CD4-positive, alpha-beta T cell treated with Interleukin-15 for 4 hours (primary cell): ENCODE data around the gene ZNFX1.
"Not testable (repeated sequence)": the region's sequence is repeated elsewhere in the genome, so short reads cannot be mapped to it uniquely, and the experiment has no call there.

Experiments
- DNase-seq: peaks from one replicate; pipeline ENCODE4 v3.0.0-alpha.2; 2020; ENCODE audit warnings: low spot score

ZNFX1 gene

GRCh38 chr20:49278036-49278817, at the start of gene ZNFX1:
ZNFX1 (minus strand) TSS chr20:49278057; CDS start chr20:49275839, 2,218 bp downstream.
- peak; percentile 98 for DNase-seq

GRCh38 chr20:49326026-49326425, 48.2 kb upstream of the ZNFX1 start:
- no peak for DNase-seq

GRCh38 chr20:49324306-49324705, 46.4 kb upstream of the ZNFX1 start:
- DNase-seq = no peak

GRCh38 chr20:49323622-49324238, 45.9 kb upstream of the ZNFX1 start:
- DNase-seq = peak; percentile 47

- no peak for DNase-seq
These were observed 42.6 kb upstream of the ZNFX1 start for GRCh38 chr20:49320460-49320859.

GRCh38 chr20:49319208-49319809, 41.5 kb upstream of the ZNFX1 start:
- no peak for DNase-seq

GRCh38 chr20:49318430-49319207, 40.8 kb upstream of the ZNFX1 start:
- peak; percentile 2 for DNase-seq

GRCh38 chr20:49318091-49318429, 40.2 kb upstream of the ZNFX1 start:
- DNase-seq = no peak

GRCh38 chr20:49316704-49317103, 38.8 kb upstream of the ZNFX1 start:
- no peak for DNase-seq

GRCh38 chr20:49315580-49315979, 37.7 kb upstream of the ZNFX1 start:
- DNase-seq = no peak

DNA sequence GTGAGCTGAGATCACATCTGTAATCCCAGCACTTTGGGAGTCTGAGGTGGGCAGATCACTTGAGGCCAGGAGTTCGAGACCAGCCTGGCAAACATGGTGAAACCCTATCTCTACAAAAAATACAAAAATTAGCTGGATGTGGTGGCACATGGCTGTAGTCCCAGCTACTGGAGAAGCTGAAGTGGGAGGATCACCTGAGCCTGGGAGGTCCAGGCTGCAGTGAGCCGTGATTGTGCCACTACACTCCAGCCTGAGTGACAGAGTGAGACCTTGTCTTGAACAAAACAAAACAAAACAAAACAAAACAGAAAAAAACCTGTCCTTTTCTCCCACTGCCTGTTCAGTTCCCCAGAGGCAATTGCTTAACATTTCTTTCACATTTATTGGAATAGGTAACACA, 36.2 kb upstream of the ZNFX1 start:
- not testable (repeated sequence) for DNase-seq

- no peak for DNase-seq
These were observed 35.4 kb upstream of the ZNFX1 start for GRCh38 chr20:49313283-49313682.

- no peak for DNase-seq
These were observed 34.8 kb upstream of the ZNFX1 start for GRCh38 chr20:49312661-49313060.

DNA sequence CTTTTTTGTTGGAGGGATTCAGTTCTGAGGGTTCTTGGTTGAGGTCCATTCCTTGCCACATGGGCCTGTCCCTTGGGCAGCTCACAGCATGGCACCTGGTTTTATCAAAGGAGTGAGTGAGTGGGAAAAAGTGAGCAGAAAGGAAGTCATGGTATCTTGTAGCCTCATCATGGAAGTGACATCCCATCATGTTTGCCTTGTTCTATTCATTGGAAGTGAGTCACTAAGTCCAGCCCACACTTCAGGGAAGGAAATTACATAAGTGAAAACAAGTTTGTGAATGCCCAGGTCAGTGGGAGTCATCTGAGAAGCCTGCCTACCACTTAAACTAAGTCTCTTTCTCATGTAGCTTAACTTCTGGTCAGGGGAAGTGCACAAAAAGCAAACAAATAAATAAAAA, 32.8 kb upstream of the ZNFX1 start:
- no peak for DNase-seq

GRCh38 chr20:49308875-49309274, 31.0 kb upstream of the ZNFX1 start:
- DNase-seq = no peak

DNA sequence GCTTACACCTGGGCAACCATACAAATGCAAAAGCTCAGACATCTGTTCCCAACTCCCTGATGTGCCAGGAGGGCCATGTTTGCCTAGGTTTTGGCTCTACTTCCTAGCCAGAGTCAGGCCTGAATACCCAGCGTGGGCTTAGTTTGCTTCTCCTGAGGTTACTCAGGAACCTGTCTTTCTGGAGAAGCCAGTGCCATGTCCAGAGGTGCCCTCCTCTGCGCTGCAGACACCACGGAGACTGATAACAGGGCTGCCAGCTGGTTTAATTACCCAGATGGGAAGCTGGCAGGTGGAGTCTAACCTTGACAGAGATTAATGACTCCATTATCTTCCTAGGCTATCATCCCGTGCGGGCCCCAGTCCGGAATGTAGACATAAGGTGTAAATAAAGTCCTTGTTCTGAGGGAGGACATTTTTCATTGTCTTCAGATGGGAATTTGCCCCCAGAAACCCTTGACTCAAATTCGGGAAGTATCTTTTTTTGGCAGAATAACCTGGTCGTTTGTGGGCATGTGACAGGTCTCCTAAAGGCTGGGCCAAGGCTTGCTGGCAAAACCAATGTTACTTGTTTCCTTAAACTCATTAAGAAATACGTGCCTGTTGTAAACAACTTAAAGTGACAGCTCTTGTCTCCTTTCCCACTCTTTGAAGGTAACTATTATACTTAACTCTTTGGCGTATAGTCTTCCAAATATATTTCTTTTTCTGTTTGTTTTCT, 29.2 kb upstream of the ZNFX1 start:
- DNase-seq = no peak

GRCh38 chr20:49303065-49303552, 25.3 kb upstream of the ZNFX1 start:
- DNase-seq = no peak

DNA sequence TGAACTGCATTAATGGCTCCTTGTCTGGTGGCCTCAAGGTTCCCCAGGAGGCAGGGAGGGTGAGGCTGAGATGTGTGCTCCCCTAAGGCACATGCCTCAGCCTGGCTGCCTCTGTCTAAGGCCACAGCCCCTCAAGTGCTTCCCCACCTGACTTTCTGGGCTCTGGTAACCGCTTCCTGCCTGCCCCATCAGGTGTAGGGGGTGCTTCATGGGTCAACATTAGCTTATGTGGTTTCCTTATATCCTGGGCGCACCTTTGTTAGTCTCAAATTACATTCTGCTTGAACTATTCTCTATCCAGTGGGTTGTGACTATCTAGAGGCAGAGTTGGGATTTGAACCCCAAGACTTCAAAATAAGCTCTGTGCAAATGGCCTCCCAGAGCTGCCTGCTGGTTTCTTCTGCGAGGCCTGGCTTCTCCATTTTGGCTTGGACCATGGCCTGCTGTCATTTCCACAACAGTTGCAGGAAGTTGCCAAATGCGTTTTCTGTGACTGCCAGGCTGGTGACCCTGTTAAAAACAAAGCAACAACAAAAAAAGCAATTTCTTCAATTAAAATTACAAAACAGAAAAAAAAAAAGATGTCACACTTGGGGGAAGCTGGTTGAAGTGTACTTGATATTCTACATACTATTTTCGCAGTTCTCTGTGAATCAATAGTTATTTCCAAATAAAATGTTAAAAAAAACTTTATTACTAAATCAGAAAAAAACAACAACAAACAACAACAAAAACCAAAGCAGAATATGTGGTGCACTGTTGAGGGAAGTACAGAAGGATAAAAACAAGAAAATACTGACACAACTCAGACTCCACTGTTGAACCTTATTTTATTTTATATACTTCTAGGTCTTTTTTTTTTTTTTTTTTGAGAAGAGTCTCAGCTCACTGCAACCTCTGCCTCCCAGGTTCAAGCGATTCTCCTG, 20.0 kb upstream of the ZNFX1 start:
- DNase-seq = no peak

DNA sequence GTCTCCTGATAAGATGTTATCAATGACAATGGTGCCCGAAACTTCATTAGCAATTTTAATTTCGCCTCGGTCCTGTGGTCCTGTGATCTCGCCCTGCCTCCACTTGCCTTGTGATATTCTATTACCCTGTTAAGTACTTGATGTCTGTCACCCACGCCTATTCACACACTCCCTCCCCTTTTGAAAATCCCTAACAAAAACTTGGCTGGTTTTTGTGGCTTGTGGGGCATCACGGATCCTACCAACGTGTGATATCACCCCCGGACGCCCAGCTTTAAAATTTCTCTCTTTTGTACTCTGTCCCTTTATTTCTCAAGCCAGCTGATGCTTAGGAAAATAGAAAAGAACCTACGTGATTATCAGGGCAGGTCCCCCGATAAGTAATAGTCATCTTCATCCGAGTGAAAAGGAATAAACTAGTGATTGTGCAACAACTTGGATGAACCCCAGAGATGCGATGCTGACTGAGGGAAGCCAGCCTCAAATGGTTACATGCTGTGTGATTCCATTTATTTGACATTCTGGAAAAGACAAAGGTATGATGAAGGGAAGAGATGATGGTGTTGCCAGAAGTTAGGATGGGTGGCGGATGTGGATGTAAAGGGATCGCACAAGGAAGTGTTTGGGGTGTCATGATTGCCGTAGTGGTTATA, 16.3 kb upstream of the ZNFX1 start:
- not testable (repeated sequence) for DNase-seq

- DNase-seq = no peak
These were observed 15.3 kb upstream of the ZNFX1 start for GRCh38 chr20:49293122-49293521.
